ENCODE results near the gene DGAT2.

The DGAT2 gene

GRCh38 chr11:75781831-75782230 is 13.3 kb downstream of the DGAT2 start:
- DNase-seq, result no peak

GRCh38 chr11:75782540-75783263 is 14.1 kb downstream of the DGAT2 start:
- no peak for DNase-seq

- no peak for DNase-seq
Measured at GRCh38 chr11:75783416-75784084, 15.0 kb downstream of the DGAT2 start.

GRCh38 chr11:75784085-75784478 is 15.5 kb downstream of the DGAT2 start:
- no peak for DNase-seq

GRCh38 chr11:75784506-75784905 is 15.9 kb downstream of the DGAT2 start:
- DNase-seq, result no peak

GRCh38 chr11:75785187-75785586 is 16.6 kb downstream of the DGAT2 start:
- DNase-seq, result no peak

GRCh38 chr11:75786101-75786736 is 17.6 kb downstream of the DGAT2 start:
- no peak for DNase-seq

- DNase-seq, result no peak
Measured at GRCh38 chr11:75789521-75789920, 20.9 kb downstream of the DGAT2 start.

GRCh38 chr11:75790986-75791385 is 22.4 kb downstream of the DGAT2 start:
- no peak for DNase-seq

- no peak for DNase-seq
Measured at GRCh38 chr11:75792127-75792731, 23.7 kb downstream of the DGAT2 start.

GRCh38 chr11:75792997-75793800 is 24.6 kb downstream of the DGAT2 start:
- DNase-seq, result no peak

- no peak for DNase-seq
Measured at GRCh38 chr11:75793966-75794365, 25.4 kb downstream of the DGAT2 start.

GRCh38 chr11:75795276-75796090 is 26.9 kb downstream of the DGAT2 start:
- DNase-seq, result no peak

GRCh38 chr11:75796091-75796435 is 27.5 kb downstream of the DGAT2 start:
- no peak for DNase-seq

GRCh38 chr11:75797116-75797515 is 28.5 kb downstream of the DGAT2 start:
- DNase-seq, result no peak

- no peak for DNase-seq
Measured at GRCh38 chr11:75797792-75798191, 29.2 kb downstream of the DGAT2 start.

- DNase-seq, result no peak
Measured at GRCh38 chr11:75800136-75800675, 31.6 kb downstream of the DGAT2 start.

- DNase-seq, result no peak
Measured at GRCh38 chr11:75800728-75801361, 32.3 kb downstream of the DGAT2 start.

GRCh38 chr11:75801362-75802020 is 32.9 kb downstream of the DGAT2 start:
- no peak for DNase-seq

GRCh38 chr11:75802021-75802912 is 33.7 kb downstream of the DGAT2 start:
- DNase-seq, result no peak
